MM.1S (cell line): Measurements from ENCODE around the gene DENND1C.

Source experiments
- CTCF ChIP-seq: fragments of 300-600 bp; sonication (generic); IDR thresholded peaks from 2 replicates; pipeline ENCODE4 v1.5.1; 2016; ENCODE audit warnings: antibody characterized with exemption, low read length, mixed read lengths
- EZH2 ChIP-seq: fragments of 300-600 bp; sonication (generic); optimal IDR thresholded peaks from 2 replicates; pipeline ENCODE3; 2017; ENCODE audit warnings: low read depth, mild to moderate bottlenecking, antibody characterized with exemption, low read length, mixed read lengths

DNA sequence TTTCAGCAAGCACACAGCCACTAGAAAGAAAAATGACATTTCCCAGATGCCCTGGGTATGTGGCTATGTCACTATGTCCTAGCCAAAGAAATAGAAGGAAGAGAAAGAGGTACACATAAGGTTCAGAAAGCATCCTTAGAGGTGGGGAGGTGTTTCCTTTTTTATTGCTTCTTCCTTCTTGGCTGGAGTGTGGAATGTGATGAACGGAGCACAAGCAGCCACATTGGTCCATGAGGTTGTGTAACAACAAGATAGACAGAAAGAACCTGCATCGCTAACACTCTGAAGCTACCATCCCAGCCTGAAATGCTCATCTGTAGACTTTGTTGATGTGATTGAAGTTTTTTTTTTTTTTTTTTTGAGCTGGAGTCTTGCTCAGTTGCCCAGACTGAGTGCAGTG lies 28.7 kb downstream of the DENND1C start:
- TF ChIP-seq CTCF (no peak), EZH2 (no peak)
